HCT116 (cell line): Measurements from ENCODE around the gene TPSD1. TPM values are rescaled to one million over a fixed set of nuclear protein-coding genes. Genes with fewer than 3 reads are reported as not detected.
"Not testable (repeated sequence)": the region's sequence is repeated elsewhere in the genome, so short reads cannot be mapped to it uniquely, and the experiment has no call there.

Experiments
- ATAC-seq: fragments of 200-7000 bp; cut with Tn5 transposase; 2 replicates; pipeline ENCODE4 v1.9.1; 2020; ENCODE audit warnings: mild to moderate bottlenecking, moderate library complexity
- BruUV-seq: library from RNA; stranded (reverse); fragments of 400-500 nt; replicated peaks from 2 replicates; lab custom pipeline; 2021; lab: Mats Ljungman, UMichigan
- CTCF ChIA-PET: fragments of 300-600 bp; sonication (Branson Sonifier 250); formaldehyde crosslinking; loops from one replicate; lab custom pipeline; 2021; ENCODE audit warnings: antibody characterized with exemption; lab: Charles Lee
- POLR2A ChIA-PET: fragments of 300-600, 350-600 bp; sonication (Branson Sonifier 250); formaldehyde crosslinking; loops from one replicate; lab custom pipeline; 2021; ENCODE audit warnings: antibody characterized with exemption; lab: Charles Lee
- RAD21 ChIA-PET, 2 experiments: fragments of 300-600 bp; sonication (Branson Sonifier 250); formaldehyde crosslinking; loops; one replicate each; lab custom pipeline; 2023; ENCODE audit warnings: low total read pairs in 2 of 2; ENCODE audit not compliant: uncharacterized antibody in 2 of 2, unreplicated experiment in 2 of 2, low non-redundant PET in 1 of 2; lab: Charles Lee
- DNase-seq: peaks from one replicate; pipeline ENCODE4 v3.0.0-alpha.2; 2010; ENCODE audit warnings: low read depth, low spot score
- H2AFZ ChIP-seq: fragments of 200-600 bp; shearing (Covaris generic), sonication (generic); 2 replicates; pipeline ENCODE4 v1.6.1; 2017; ENCODE audit warnings: low read depth, mixed run types, mixed read lengths, antibody characterized with exemption, low read length; ENCODE audit not compliant: poor library complexity, severe bottlenecking
- H3K27ac ChIP-seq: 2 replicates; pipeline ENCODE4 v1.5.1; 2012; ENCODE audit warnings: low read depth, low read length
- H3K27me3 ChIP-seq: fragments of 200-600 bp; sonication (generic); 2 replicates; pipeline ENCODE4 v1.6.1; 2016; ENCODE audit warnings: mixed run types, low read length, mixed read lengths; ENCODE audit not compliant: insufficient read depth
- H3K36me3 ChIP-seq, 2 experiments: fragments of 200-500 bp in 1 of 2; fragments of 200-600 bp in 1 of 2; sonication (Bioruptor generic) in 1 of 2; sonication (generic) in 1 of 2; 2 replicates each; pipeline versions ENCODE4 v1.5.1 to v1.6.1; 2014 to 2016; ENCODE audit warnings: low read length in 2 of 2, inconsistent platforms in 1 of 2, mixed read lengths in 1 of 2, mixed run types in 1 of 2; ENCODE audit not compliant: insufficient read depth in 2 of 2, control insufficient read depth in 1 of 2
- H3K4me1 ChIP-seq, 2 experiments: fragments of 200-600 bp in 1 of 2; sonication (generic) in 1 of 2; 2 replicates each; pipeline versions ENCODE4 v1.5.1 to v1.6.1; 2012 to 2017; ENCODE audit warnings: low read length in 2 of 2, inconsistent platforms in 1 of 2, mild to moderate bottlenecking in 1 of 2, mixed read lengths in 1 of 2, mixed run types in 1 of 2, moderate library complexity in 1 of 2; ENCODE audit not compliant: insufficient read depth in 2 of 2, control insufficient read depth in 1 of 2
- H3K4me2 ChIP-seq: fragments of 200-600 bp; sonication (generic); 2 replicates; pipeline ENCODE4 v1.6.1; 2017; ENCODE audit warnings: mixed run types, low read length, mixed read lengths
- H3K4me3 ChIP-seq, 2 experiments: fragments of 200-600 bp in 1 of 2; sonication (generic) in 1 of 2; replicated peaks in 1 of 2; 2 replicates each; pipeline ENCODE4 v1.5.1; 2011 to 2016; ENCODE audit warnings: low read length in 2 of 2, control low read depth in 1 of 2, low read depth in 1 of 2, mild to moderate bottlenecking in 1 of 2, mixed read lengths in 1 of 2, mixed run types in 1 of 2
- H3K79me2 ChIP-seq: fragments of 200-600 bp; sonication (generic); 2 replicates; pipeline ENCODE4 v1.6.1; 2017; ENCODE audit warnings: mild to moderate bottlenecking, mixed run types, low read length, moderate library complexity, mixed read lengths; ENCODE audit not compliant: insufficient read depth
- H3K9ac ChIP-seq: fragments of 200-600 bp; sonication (generic); 2 replicates; pipeline ENCODE4 v1.6.1; 2016; ENCODE audit warnings: low read length, mixed read lengths
- H3K9me2 ChIP-seq: fragments of 200-600 bp; sonication (generic), shearing (Covaris generic); 2 replicates; pipeline ENCODE4 v1.6.1; 2017; ENCODE audit warnings: mixed run types, mild to moderate bottlenecking, moderate library complexity; ENCODE audit not compliant: insufficient read depth
- H3K9me3 ChIP-seq, 2 experiments: fragments of 200-500 bp in 1 of 2; fragments of 200-600 bp in 1 of 2; sonication (Bioruptor generic) in 1 of 2; sonication (generic) in 1 of 2; 2 replicates each; pipeline ENCODE4 v1.6.1; 2014 to 2017; ENCODE audit warnings: low read length in 2 of 2, mixed read lengths in 2 of 2, inconsistent platforms in 1 of 2, low read depth in 1 of 2, mild to moderate bottlenecking in 1 of 2, mixed run types in 1 of 2, moderate library complexity in 1 of 2; ENCODE audit not compliant: control insufficient read depth in 1 of 2, insufficient read depth in 1 of 2
- H4K20me1 ChIP-seq: fragments of 200-600 bp; sonication (generic), shearing (Covaris generic); 2 replicates; pipeline ENCODE4 v1.6.1; 2017; ENCODE audit warnings: mixed run types, mild to moderate bottlenecking, moderate library complexity; ENCODE audit not compliant: insufficient read depth
- CEBPB ChIP-seq: IDR thresholded peaks from 2 replicates; pipeline ENCODE4 v1.6.1; 2012; ENCODE audit warnings: low read depth
- EGR1 ChIP-seq: IDR thresholded peaks from 2 replicates; pipeline ENCODE4 v1.6.1; 2012; ENCODE audit warnings: low read depth
- ELF1 ChIP-seq: IDR thresholded peaks from 2 replicates; pipeline ENCODE4 v1.6.1; 2012; ENCODE audit warnings: low read depth, borderline replicate concordance
- EZH2 ChIP-seq: fragments of 200-600 bp; sonication (generic); IDR thresholded peaks from 2 replicates; pipeline ENCODE4 v1.6.1; 2017; ENCODE audit warnings: antibody characterized with exemption, mixed run types
- EZH2phosphoT487 ChIP-seq: fragments of 200-600 bp; IDR thresholded peaks from 2 replicates; pipeline ENCODE4 v1.6.1; 2018; ENCODE audit warnings: antibody characterized with exemption, borderline replicate concordance
- JUND ChIP-seq: IDR thresholded peaks from 2 replicates; pipeline ENCODE4 v1.6.1; 2012
- SIN3A ChIP-seq: IDR thresholded peaks from 2 replicates; pipeline ENCODE4 v1.6.1; 2012; ENCODE audit warnings: low read depth
- SP1 ChIP-seq: IDR thresholded peaks from 2 replicates; pipeline ENCODE4 v1.6.1; 2012; ENCODE audit warnings: low read depth
- SRF ChIP-seq: IDR thresholded peaks from 2 replicates; pipeline ENCODE4 v1.6.1; 2012; ENCODE audit warnings: low read depth
- TCF7L2 ChIP-seq: IDR thresholded peaks from 2 replicates; pipeline ENCODE4 v1.7.0; 2011; ENCODE audit warnings: borderline replicate concordance, inconsistent platforms; ENCODE audit not compliant: insufficient read depth, insufficient read length; ENCODE audit errors: extremely low read depth
- YY1 ChIP-seq: IDR thresholded peaks from 2 replicates; pipeline ENCODE4 v1.6.1; 2011; ENCODE audit warnings: low read length, low read depth, moderate library complexity, mild to moderate bottlenecking; ENCODE audit not compliant: insufficient replicate concordance; ENCODE audit errors: extremely low read depth
- ZBTB33 ChIP-seq: IDR thresholded peaks from 2 replicates; pipeline ENCODE4 v1.6.1; 2011; ENCODE audit warnings: mild to moderate bottlenecking, low read length, moderate library complexity; ENCODE audit not compliant: insufficient replicate concordance; ENCODE audit errors: extremely low read depth
- ZFX ChIP-seq: fragments of 450-650 bp; IDR thresholded peaks from 2 replicates; pipeline ENCODE4 v1.6.1; 2017
- ZNF274 ChIP-seq: fragments of 200-500 bp; sonication (Bioruptor generic); IDR thresholded peaks from 2 replicates; pipeline ENCODE4 v1.6.1; 2014; ENCODE audit warnings: mild to moderate bottlenecking, low read depth, low read length, inconsistent platforms
- intact Hi-C: fragments of 100-400 bp; cut with micrococcal nuclease; formaldehyde crosslinking; loops from 2 replicates; pipeline ENCODE4 v1.10.0; 2022
- total RNA-seq: library from RNA; stranded (reverse); gene quantifications from one replicate; pipeline ENCODE4 v1.2.1, GENCODE V29; 2021; ENCODE audit not compliant: unreplicated experiment
- TF ChIP-seq, protein P1 (sequence below): IDR thresholded peaks from 2 replicates; pipeline ENCODE4 v1.6.1; 2012
- TF ChIP-seq, protein P2 (sequence below): IDR thresholded peaks from 2 replicates; pipeline ENCODE4 v1.6.1; 2012

The TPSD1 gene
- total RNA-seq, 1 experiment from 2014 or later: not detected

DNA sequence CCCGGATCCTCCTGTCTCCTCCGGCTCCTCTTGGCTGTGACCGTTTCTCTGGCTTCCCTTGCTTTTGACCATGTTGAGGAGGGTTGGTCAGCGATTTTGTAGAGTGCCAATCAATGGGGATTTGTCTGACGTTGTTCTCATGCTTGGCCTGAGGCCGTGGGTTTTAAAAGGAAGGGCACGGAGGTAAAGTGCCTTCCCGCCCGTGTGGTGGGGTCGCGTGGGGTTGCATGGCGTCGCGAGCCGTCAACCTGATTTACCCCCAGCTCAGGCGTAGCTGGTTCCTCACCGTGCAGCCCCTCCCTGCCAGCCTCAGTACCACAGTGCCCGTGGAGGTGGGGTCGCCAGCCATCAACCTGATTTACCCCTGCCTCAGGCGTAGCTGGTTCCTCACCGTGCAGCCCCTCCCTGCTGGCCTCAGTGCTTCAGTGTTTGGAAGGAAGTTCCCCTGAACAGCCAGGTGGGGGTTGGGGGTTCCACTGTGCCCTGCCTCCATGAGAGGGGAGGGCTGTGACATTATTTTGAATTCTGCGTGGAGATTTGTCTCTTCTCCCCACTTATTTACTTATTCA is 10.3 kb upstream of the TPSD1 start:
- Histone ChIP-seq H3K9me2 (no peaks in the 10 kb centered on the region), H3K4me1 (no peaks in the 10 kb centered on the region), H3K4me2 (no peak overlapping the region), H2AFZ (no peak overlapping the region), H3K27ac (no peak overlapping the region), H3K36me3 (no peaks in the 10 kb centered on the region), H4K20me1 (no peaks in the 10 kb centered on the region), H3K9me3 (no peaks in the 10 kb centered on the region), H3K27me3 (no peaks in the 10 kb centered on the region), H3K79me2 (no peaks in the 10 kb centered on the region), H3K4me3 (no peak overlapping the region), H3K9ac (no peak overlapping the region)
- TF ChIP-seq CEBPB (no peak), YY1 (no peak), SRF (no peak), SIN3A (no peak), ZFX (no peak), ELF1 (no peak), TCF7L2 (no peak), ZNF274 (no peak), JUND (no peak), ZBTB33 (no peak), EGR1 (no peak), SP1 (no peak), EZH2 (no peak), EZH2phosphoT487 (no peak)
- TF ChIP-seq, protein P1, sequence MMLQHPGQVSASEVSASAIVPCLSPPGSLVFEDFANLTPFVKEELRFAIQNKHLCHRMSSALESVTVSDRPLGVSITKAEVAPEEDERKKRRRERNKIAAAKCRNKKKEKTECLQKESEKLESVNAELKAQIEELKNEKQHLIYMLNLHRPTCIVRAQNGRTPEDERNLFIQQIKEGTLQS: no peak
- TF ChIP-seq, protein P2, sequence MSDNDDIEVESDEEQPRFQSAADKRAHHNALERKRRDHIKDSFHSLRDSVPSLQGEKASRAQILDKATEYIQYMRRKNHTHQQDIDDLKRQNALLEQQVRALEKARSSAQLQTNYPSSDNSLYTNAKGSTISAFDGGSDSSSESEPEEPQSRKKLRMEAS: no peak
- no TSS peak for BruUV-seq
- CTCF ChIA-PET: no interaction called here
- no peak for DNase-seq
- RAD21 ChIA-PET: no interaction called here
- no peak for ATAC-seq
- POLR2A ChIA-PET: no interaction called here
- intact Hi-C loops: no loop called here

- H3K27me3 ChIP-seq, POLR2A ChIA-PET, RAD21 ChIA-PET, H3K36me3 ChIP-seq, H4K20me1 ChIP-seq, CTCF ChIA-PET, H3K4me3 ChIP-seq, ATAC-seq, H3K9me2 ChIP-seq, intact Hi-C loops, H3K27ac ChIP-seq, H3K4me2 ChIP-seq, H2AFZ ChIP-seq, BruUV-seq, H3K9me3 ChIP-seq, DNase-seq, H3K4me1 ChIP-seq, H3K79me2 ChIP-seq, H3K9ac ChIP-seq: not testable (repeated sequence)
Measured at GRCh38 chr16:1247903-1248537, 7.8 kb upstream of the TPSD1 start.
